HepG2 (cell line): ENCODE results near the gene TMEM271. TPM values are rescaled to one million over a fixed set of nuclear protein-coding genes. Genes with fewer than 3 reads are reported as not detected.
"Not testable (repeated sequence)": the region's sequence is repeated elsewhere in the genome, so short reads cannot be mapped to it uniquely, and the experiment has no call there.

ENCODE experiments used
- ATAC-seq: fragments of 200-7000 bp; cut with Tn5 transposase; 3 replicates; pipeline ENCODE4 v1.9.1; 2020; ENCODE audit warnings: mild to moderate bottlenecking, moderate library complexity
- BruUV-seq: library from RNA; stranded (reverse); fragments of 400-500 nt; replicated peaks from 2 replicates; lab custom pipeline; 2021; lab: Mats Ljungman, UMichigan
- CTCF ChIA-PET: fragments of 300-600 bp; formaldehyde crosslinking; extraction: SDS; loops from one replicate; lab custom pipeline; 2021; ENCODE audit warnings: low total read pairs, inconsistent platforms, low intra/inter-chr PET ratio; lab: Yijun Ruan, JAX
- POLR2A ChIA-PET: fragments of 350-600 bp; sonication (Branson Sonifier 250); formaldehyde crosslinking; loops from one replicate; lab custom pipeline; 2020; ENCODE audit warnings: antibody characterized with exemption, inconsistent platforms; lab: Yijun Ruan, JAX
- DNase-seq: peaks from one replicate; pipeline ENCODE4 v3.0.0-alpha.2; 2015; ENCODE audit warnings: low spot score
- FAIRE-seq: peaks from 3 replicates; lab custom pipeline; 2011; peaks lifted over from hg19 to GRCh38; lab: Jason Lieb, UNC
- H2AFZ ChIP-seq: one replicate; pipeline ENCODE4 v1.6.1; 2011; ENCODE audit warnings: low read length, inconsistent platforms
- H3K27ac ChIP-seq: fragments of 300-600 bp; 3 replicates; pipeline ENCODE4 v1.8.0; 2011; ENCODE audit warnings: mixed run types, mild to moderate bottlenecking, mixed read lengths, low read length, inconsistent platforms; ENCODE audit not compliant: insufficient read depth; ENCODE audit errors: extremely low read length
- H3K27me3 ChIP-seq, 2 experiments: fragments of 200-600 bp in 1 of 2; 2 replicates in 1 of 2; 3 replicates in 1 of 2; pipeline versions ENCODE4 v1.6.0 to v1.8.0; 2011; ENCODE audit warnings: low read length in 2 of 2, mild to moderate bottlenecking in 2 of 2, moderate library complexity in 2 of 2, inconsistent platforms in 1 of 2; ENCODE audit not compliant: insufficient read depth in 2 of 2, control insufficient read depth in 1 of 2
- H3K36me3 ChIP-seq, 2 experiments: fragments of 200-600 bp in 1 of 2; replicated peaks in 1 of 2; 2 replicates in 1 of 2; 3 replicates in 1 of 2; pipeline versions ENCODE4 v1.5.1 to v1.8.0; 2011; ENCODE audit warnings: low read length in 2 of 2, inconsistent platforms in 1 of 2; ENCODE audit not compliant: insufficient read depth in 2 of 2, control insufficient read depth in 1 of 2
- H3K4me1 ChIP-seq: 2 replicates; pipeline ENCODE4 v1.5.1; 2012; ENCODE audit warnings: low read length, inconsistent platforms; ENCODE audit not compliant: insufficient read depth
- H3K4me2 ChIP-seq: 2 replicates; pipeline ENCODE4 v1.6.0; 2011; ENCODE audit warnings: low read depth, low read length, inconsistent platforms
- H3K4me3 ChIP-seq, 3 experiments: fragments of 200-600 bp in 1 of 3; sonication (generic), shearing (Covaris generic) in 1 of 3; replicated peaks in 1 of 3; 2 replicates each; pipeline ENCODE4 v1.5.1; 2011 to 2016; ENCODE audit warnings: low read length in 3 of 3, inconsistent platforms in 2 of 3, low read depth in 2 of 3, mild to moderate bottlenecking in 2 of 3, control low read depth in 1 of 3, mixed read lengths in 1 of 3; ENCODE audit not compliant: insufficient read depth in 1 of 3
- H3K79me2 ChIP-seq: one replicate; pipeline ENCODE4 v1.6.1; 2011; ENCODE audit warnings: low read length, inconsistent platforms; ENCODE audit not compliant: insufficient read depth
- H3K9ac ChIP-seq: 2 replicates; pipeline ENCODE4 v1.6.0; 2011; ENCODE audit warnings: mild to moderate bottlenecking, low read depth, low read length, inconsistent platforms; ENCODE audit not compliant: insufficient read depth
- H3K9me3 ChIP-seq: 2 replicates; pipeline ENCODE4 v1.5.1; 2012; ENCODE audit warnings: mild to moderate bottlenecking, low read length
- H4K20me1 ChIP-seq: 2 replicates; pipeline ENCODE4 v1.6.0; 2011; ENCODE audit warnings: inconsistent platforms, mild to moderate bottlenecking, low read length, moderate library complexity; ENCODE audit not compliant: insufficient read depth
- DMAP1 ChIP-seq: IDR thresholded peaks from 2 replicates; pipeline ENCODE4 v1.6.1; 2016
- WGBS: methylation state at CpG from one replicate; pipeline ENCODE4 v1.1.6; 2017; ENCODE audit warnings: low lambda C conversion rate; 5-methylcytosine and 5-hydroxymethylcytosine counted together
- in situ Hi-C: cut with HindIII; loops from 2 replicates; pipeline ENCODE4 v1.10.0; 2017; ENCODE audit warnings: low pct_unique_long_range_greater_than_20kb; ENCODE audit not compliant: extremely low pct_ligation_motif_present
- intact Hi-C: fragments of 100-400 bp; cut with micrococcal nuclease; formaldehyde crosslinking; loops from one replicate; pipeline ENCODE4 v1.10.0; 2022; ENCODE audit not compliant: unreplicated experiment
- polyA plus RNA-seq, 8 experiments: library from polyadenylated mRNA; depleted of rRNA in 3 of 8; stranded (reverse) in 7 of 8; unstranded in 1 of 8; fragments of >200 nt; fragmentation: Illumina TruSeq in 4 of 8; extraction: Trizol in 4 of 8; gene quantifications; 2 replicates each; pipeline versions ENCODE4 v1.2.1 to v1.2.3, GENCODE V29; 2011 to 2016; ENCODE audit warnings: low read depth in 4 of 8, missing spikeins in 1 of 8, mixed read lengths in 1 of 8; ENCODE audit not compliant: insufficient read depth in 1 of 8
- total RNA-seq, 5 experiments: library from RNA; depleted of rRNA; stranded (reverse); fragments of >200 nt; fragmentation: Illumina TruSeq; extraction: Trizol; gene quantifications; 2 replicates each; pipeline ENCODE4 v1.2.3, GENCODE V29; 2016; ENCODE audit warnings: low read depth in 1 of 5
- TF ChIP-seq, protein P1 (sequence below): IDR thresholded peaks from 2 replicates; pipeline ENCODE4 v1.4.0; 2020; ENCODE audit warnings: mild to moderate bottlenecking, missing genetic modification reagents

TMEM271 gene
- total and polyA plus RNA-seq, 2 of the 13 experiments (the other 11 are each of a cell fraction or from before 2014, with no cell fraction given), result not detected

DNA sequence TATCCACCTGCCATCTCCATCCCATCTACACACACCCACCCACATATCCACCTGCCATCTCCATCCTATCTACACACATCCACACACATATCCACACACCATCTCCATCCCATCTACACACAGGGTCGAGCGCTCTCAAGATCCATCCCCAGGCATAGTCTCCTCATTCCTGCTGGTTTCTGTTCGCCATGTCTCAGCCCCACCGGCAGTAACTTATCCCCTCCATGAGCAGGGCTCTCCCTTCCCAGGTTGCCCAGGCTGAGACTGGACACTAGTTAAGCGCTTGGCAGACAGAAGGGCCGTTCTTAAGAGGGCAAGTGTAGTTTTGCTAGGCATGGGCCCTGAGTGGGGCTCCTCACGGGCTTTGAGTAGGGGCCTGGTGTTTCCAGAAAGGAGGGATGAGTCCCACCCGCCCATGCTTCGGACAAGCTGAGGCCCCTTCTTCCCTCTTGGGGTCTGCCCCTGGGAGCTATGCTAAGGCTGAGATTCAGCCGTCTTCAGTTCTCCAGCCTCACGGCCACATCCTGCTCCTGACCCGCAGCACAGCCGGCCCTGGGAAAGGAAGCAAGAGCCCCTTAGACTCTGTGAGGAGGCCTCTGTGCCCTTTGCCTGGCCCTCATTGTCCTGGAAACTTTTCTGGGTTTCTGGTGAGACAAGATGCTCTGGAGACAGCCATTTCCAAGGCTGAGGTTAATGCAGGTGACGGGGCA is 20.4 kb downstream of the TMEM271 start (continued):
- TF ChIP-seq, protein P1, sequence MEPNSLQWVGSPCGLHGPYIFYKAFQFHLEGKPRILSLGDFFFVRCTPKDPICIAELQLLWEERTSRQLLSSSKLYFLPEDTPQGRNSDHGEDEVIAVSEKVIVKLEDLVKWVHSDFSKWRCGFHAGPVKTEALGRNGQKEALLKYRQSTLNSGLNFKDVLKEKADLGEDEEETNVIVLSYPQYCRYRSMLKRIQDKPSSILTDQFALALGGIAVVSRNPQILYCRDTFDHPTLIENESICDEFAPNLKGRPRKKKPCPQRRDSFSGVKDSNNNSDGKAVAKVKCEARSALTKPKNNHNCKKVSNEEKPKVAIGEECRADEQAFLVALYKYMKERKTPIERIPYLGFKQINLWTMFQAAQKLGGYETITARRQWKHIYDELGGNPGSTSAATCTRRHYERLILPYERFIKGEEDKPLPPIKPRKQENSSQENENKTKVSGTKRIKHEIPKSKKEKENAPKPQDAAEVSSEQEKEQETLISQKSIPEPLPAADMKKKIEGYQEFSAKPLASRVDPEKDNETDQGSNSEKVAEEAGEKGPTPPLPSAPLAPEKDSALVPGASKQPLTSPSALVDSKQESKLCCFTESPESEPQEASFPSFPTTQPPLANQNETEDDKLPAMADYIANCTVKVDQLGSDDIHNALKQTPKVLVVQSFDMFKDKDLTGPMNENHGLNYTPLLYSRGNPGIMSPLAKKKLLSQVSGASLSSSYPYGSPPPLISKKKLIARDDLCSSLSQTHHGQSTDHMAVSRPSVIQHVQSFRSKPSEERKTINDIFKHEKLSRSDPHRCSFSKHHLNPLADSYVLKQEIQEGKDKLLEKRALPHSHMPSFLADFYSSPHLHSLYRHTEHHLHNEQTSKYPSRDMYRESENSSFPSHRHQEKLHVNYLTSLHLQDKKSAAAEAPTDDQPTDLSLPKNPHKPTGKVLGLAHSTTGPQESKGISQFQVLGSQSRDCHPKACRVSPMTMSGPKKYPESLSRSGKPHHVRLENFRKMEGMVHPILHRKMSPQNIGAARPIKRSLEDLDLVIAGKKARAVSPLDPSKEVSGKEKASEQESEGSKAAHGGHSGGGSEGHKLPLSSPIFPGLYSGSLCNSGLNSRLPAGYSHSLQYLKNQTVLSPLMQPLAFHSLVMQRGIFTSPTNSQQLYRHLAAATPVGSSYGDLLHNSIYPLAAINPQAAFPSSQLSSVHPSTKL, result no peak
- TF ChIP-seq DMAP1 (CRISPR knock-in tag), result no peak

DNA sequence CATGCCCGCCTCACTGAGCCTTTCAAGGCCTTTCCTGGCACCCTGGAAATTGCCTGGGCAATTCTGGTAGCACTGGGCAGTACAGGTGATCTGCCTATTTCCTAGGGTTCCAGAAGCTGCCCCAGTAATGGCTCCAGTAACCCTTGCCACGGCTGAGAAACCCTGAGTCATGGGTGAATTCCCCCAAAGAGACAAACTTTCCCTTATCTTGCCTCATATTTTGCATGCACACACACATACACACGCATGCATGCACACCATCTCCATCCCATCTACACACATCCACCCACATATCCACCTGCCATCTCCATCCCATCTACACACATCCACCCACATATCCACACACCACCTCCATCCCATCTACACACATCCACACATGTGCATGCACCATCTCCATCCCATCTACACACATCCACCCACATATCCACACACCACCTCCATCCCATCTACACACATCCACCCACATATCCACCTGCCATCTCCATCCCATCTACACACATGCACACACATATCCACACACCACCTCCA is 21.2 kb downstream of the TMEM271 start:
- FAIRE-seq, result peak; percentile 83
- peaks cover 9 to 19% of the 10 kb centered on the region in 2 experiments; a peak in 3 of 5 replicates for H3K27me3 ChIP-seq
- H4K20me1 ChIP-seq, ATAC-seq, H3K4me2 ChIP-seq, H3K4me1 ChIP-seq, in situ Hi-C loops, H3K9ac ChIP-seq, H2AFZ ChIP-seq, DNase-seq, POLR2A ChIA-PET, H3K4me3 ChIP-seq, H3K27ac ChIP-seq, H3K36me3 ChIP-seq, BruUV-seq, H3K9me3 ChIP-seq, H3K79me2 ChIP-seq, intact Hi-C loops, CTCF ChIA-PET: not testable (repeated sequence)
- 2% methylated on average over 3 of the region's 3 CpGs for WGBS
